HCT116 (cell line): Measurements from ENCODE around the gene XYLT2. TPM values are rescaled to one million over a fixed set of nuclear protein-coding genes. Genes with fewer than 3 reads are reported as not detected.

Source experiments
- ATAC-seq: fragments of 200-7000 bp; cut with Tn5 transposase; 2 replicates; pipeline ENCODE4 v1.9.1; 2020; ENCODE audit warnings: mild to moderate bottlenecking, moderate library complexity
- BruUV-seq: library from RNA; stranded (reverse); fragments of 400-500 nt; replicated peaks from 2 replicates; lab custom pipeline; 2021; lab: Mats Ljungman, UMichigan
- CTCF ChIA-PET: fragments of 300-600 bp; sonication (Branson Sonifier 250); formaldehyde crosslinking; loops from one replicate; lab custom pipeline; 2021; ENCODE audit warnings: antibody characterized with exemption; lab: Charles Lee
- POLR2A ChIA-PET: fragments of 300-600, 350-600 bp; sonication (Branson Sonifier 250); formaldehyde crosslinking; loops from one replicate; lab custom pipeline; 2021; ENCODE audit warnings: antibody characterized with exemption; lab: Charles Lee
- RAD21 ChIA-PET, 2 experiments: fragments of 300-600 bp; sonication (Branson Sonifier 250); formaldehyde crosslinking; loops; one replicate each; lab custom pipeline; 2023; ENCODE audit warnings: low total read pairs in 2 of 2; ENCODE audit not compliant: uncharacterized antibody in 2 of 2, unreplicated experiment in 2 of 2, low non-redundant PET in 1 of 2; lab: Charles Lee
- DNase-seq: peaks from one replicate; pipeline ENCODE4 v3.0.0-alpha.2; 2010; ENCODE audit warnings: low read depth, low spot score
- H2AFZ ChIP-seq: fragments of 200-600 bp; shearing (Covaris generic), sonication (generic); 2 replicates; pipeline ENCODE4 v1.6.1; 2017; ENCODE audit warnings: low read depth, mixed run types, mixed read lengths, antibody characterized with exemption, low read length; ENCODE audit not compliant: poor library complexity, severe bottlenecking
- H3K27ac ChIP-seq: 2 replicates; pipeline ENCODE4 v1.5.1; 2012; ENCODE audit warnings: low read depth, low read length
- H3K27me3 ChIP-seq: fragments of 200-600 bp; sonication (generic); 2 replicates; pipeline ENCODE4 v1.6.1; 2016; ENCODE audit warnings: mixed run types, low read length, mixed read lengths; ENCODE audit not compliant: insufficient read depth
- H3K36me3 ChIP-seq, 2 experiments: fragments of 200-500 bp in 1 of 2; fragments of 200-600 bp in 1 of 2; sonication (Bioruptor generic) in 1 of 2; sonication (generic) in 1 of 2; 2 replicates each; pipeline versions ENCODE4 v1.5.1 to v1.6.1; 2014 to 2016; ENCODE audit warnings: low read length in 2 of 2, inconsistent platforms in 1 of 2, mixed read lengths in 1 of 2, mixed run types in 1 of 2; ENCODE audit not compliant: insufficient read depth in 2 of 2, control insufficient read depth in 1 of 2
- H3K4me1 ChIP-seq, 2 experiments: fragments of 200-600 bp in 1 of 2; sonication (generic) in 1 of 2; 2 replicates each; pipeline versions ENCODE4 v1.5.1 to v1.6.1; 2012 to 2017; ENCODE audit warnings: low read length in 2 of 2, inconsistent platforms in 1 of 2, mild to moderate bottlenecking in 1 of 2, mixed read lengths in 1 of 2, mixed run types in 1 of 2, moderate library complexity in 1 of 2; ENCODE audit not compliant: insufficient read depth in 2 of 2, control insufficient read depth in 1 of 2
- H3K4me2 ChIP-seq: fragments of 200-600 bp; sonication (generic); 2 replicates; pipeline ENCODE4 v1.6.1; 2017; ENCODE audit warnings: mixed run types, low read length, mixed read lengths
- H3K4me3 ChIP-seq, 2 experiments: fragments of 200-600 bp in 1 of 2; sonication (generic) in 1 of 2; replicated peaks in 1 of 2; 2 replicates each; pipeline ENCODE4 v1.5.1; 2011 to 2016; ENCODE audit warnings: low read length in 2 of 2, control low read depth in 1 of 2, low read depth in 1 of 2, mild to moderate bottlenecking in 1 of 2, mixed read lengths in 1 of 2, mixed run types in 1 of 2
- H3K79me2 ChIP-seq: fragments of 200-600 bp; sonication (generic); 2 replicates; pipeline ENCODE4 v1.6.1; 2017; ENCODE audit warnings: mild to moderate bottlenecking, mixed run types, low read length, moderate library complexity, mixed read lengths; ENCODE audit not compliant: insufficient read depth
- H3K9ac ChIP-seq: fragments of 200-600 bp; sonication (generic); 2 replicates; pipeline ENCODE4 v1.6.1; 2016; ENCODE audit warnings: low read length, mixed read lengths
- H3K9me2 ChIP-seq: fragments of 200-600 bp; sonication (generic), shearing (Covaris generic); 2 replicates; pipeline ENCODE4 v1.6.1; 2017; ENCODE audit warnings: mixed run types, mild to moderate bottlenecking, moderate library complexity; ENCODE audit not compliant: insufficient read depth
- H3K9me3 ChIP-seq, 2 experiments: fragments of 200-500 bp in 1 of 2; fragments of 200-600 bp in 1 of 2; sonication (Bioruptor generic) in 1 of 2; sonication (generic) in 1 of 2; 2 replicates each; pipeline ENCODE4 v1.6.1; 2014 to 2017; ENCODE audit warnings: low read length in 2 of 2, mixed read lengths in 2 of 2, inconsistent platforms in 1 of 2, low read depth in 1 of 2, mild to moderate bottlenecking in 1 of 2, mixed run types in 1 of 2, moderate library complexity in 1 of 2; ENCODE audit not compliant: control insufficient read depth in 1 of 2, insufficient read depth in 1 of 2
- H4K20me1 ChIP-seq: fragments of 200-600 bp; sonication (generic), shearing (Covaris generic); 2 replicates; pipeline ENCODE4 v1.6.1; 2017; ENCODE audit warnings: mixed run types, mild to moderate bottlenecking, moderate library complexity; ENCODE audit not compliant: insufficient read depth
- CBX3 ChIP-seq: IDR thresholded peaks from 2 replicates; pipeline ENCODE4 v1.6.1; 2012; ENCODE audit warnings: low read depth
- CEBPB ChIP-seq: IDR thresholded peaks from 2 replicates; pipeline ENCODE4 v1.6.1; 2012; ENCODE audit warnings: low read depth
- EGR1 ChIP-seq: IDR thresholded peaks from 2 replicates; pipeline ENCODE4 v1.6.1; 2012; ENCODE audit warnings: low read depth
- ELF1 ChIP-seq: IDR thresholded peaks from 2 replicates; pipeline ENCODE4 v1.6.1; 2012; ENCODE audit warnings: low read depth, borderline replicate concordance
- EZH2 ChIP-seq: fragments of 200-600 bp; sonication (generic); IDR thresholded peaks from 2 replicates; pipeline ENCODE4 v1.6.1; 2017; ENCODE audit warnings: antibody characterized with exemption, mixed run types
- JUND ChIP-seq: IDR thresholded peaks from 2 replicates; pipeline ENCODE4 v1.6.1; 2012
- RAD21 ChIP-seq: IDR thresholded peaks from 2 replicates; pipeline ENCODE4 v1.6.1; 2012; ENCODE audit warnings: low read depth, mild to moderate bottlenecking
- REST ChIP-seq: IDR thresholded peaks from 2 replicates; pipeline ENCODE4 v1.6.1; 2012; ENCODE audit warnings: low read depth
- SRF ChIP-seq: IDR thresholded peaks from 2 replicates; pipeline ENCODE4 v1.6.1; 2012; ENCODE audit warnings: low read depth
- TCF7L2 ChIP-seq: IDR thresholded peaks from 2 replicates; pipeline ENCODE4 v1.7.0; 2011; ENCODE audit warnings: borderline replicate concordance, inconsistent platforms; ENCODE audit not compliant: insufficient read depth, insufficient read length; ENCODE audit errors: extremely low read depth
- YY1 ChIP-seq: IDR thresholded peaks from 2 replicates; pipeline ENCODE4 v1.6.1; 2011; ENCODE audit warnings: low read length, low read depth, moderate library complexity, mild to moderate bottlenecking; ENCODE audit not compliant: insufficient replicate concordance; ENCODE audit errors: extremely low read depth
- ZBTB33 ChIP-seq: IDR thresholded peaks from 2 replicates; pipeline ENCODE4 v1.6.1; 2011; ENCODE audit warnings: mild to moderate bottlenecking, low read length, moderate library complexity; ENCODE audit not compliant: insufficient replicate concordance; ENCODE audit errors: extremely low read depth
- ZNF274 ChIP-seq: fragments of 200-500 bp; sonication (Bioruptor generic); IDR thresholded peaks from 2 replicates; pipeline ENCODE4 v1.6.1; 2014; ENCODE audit warnings: mild to moderate bottlenecking, low read depth, low read length, inconsistent platforms
- intact Hi-C: fragments of 100-400 bp; cut with micrococcal nuclease; formaldehyde crosslinking; loops from 2 replicates; pipeline ENCODE4 v1.10.0; 2022
- total RNA-seq: library from RNA; stranded (reverse); gene quantifications from one replicate; pipeline ENCODE4 v1.2.1, GENCODE V29; 2021; ENCODE audit not compliant: unreplicated experiment

XYLT2 gene
- total RNA-seq, 1 experiment from 2014 or later = 37.5 TPM

GRCh38 chr17:50308666-50309065, 37.3 kb upstream of the XYLT2 start:
- TF ChIP-seq ZBTB33 = no peak
- no peak for TF ChIP-seq YY1
- no peak for TF ChIP-seq TCF7L2
- no peak for TF ChIP-seq JUND
- no peak for TF ChIP-seq CEBPB
- TF ChIP-seq SRF = no peak
- TF ChIP-seq ELF1 = no peak
- no peak for TF ChIP-seq EZH2
- no peak for TF ChIP-seq CBX3
- TF ChIP-seq RAD21 = no peak
- TF ChIP-seq EGR1 = no peak
- TF ChIP-seq ZNF274 = no peak
- no peak for TF ChIP-seq REST
- POLR2A ChIA-PET = no interaction called here
- intact Hi-C loops = no loop called here

More at GRCh38 chr17:50308666-50309065, 37.3 kb upstream of the XYLT2 start:
- BruUV-seq = no TSS peak
- Histone ChIP-seq H3K4me2 (no peak overlapping the region), H3K9ac (no peak overlapping the region), H3K27ac (no peak overlapping the region), H3K4me3 (no peak overlapping the region), H3K9me3 (no peaks in the 10 kb centered on the region), H3K36me3 (no peaks in the 10 kb centered on the region), H3K9me2 (no peaks in the 10 kb centered on the region), H3K79me2 (no peaks in the 10 kb centered on the region), H2AFZ (no peak overlapping the region), H3K4me1 (no peaks in the 10 kb centered on the region), H4K20me1 (no peaks in the 10 kb centered on the region), H3K27me3 (no peaks in the 10 kb centered on the region; the same call in 1 of the 2 replicates)
- CTCF ChIA-PET = interaction anchor here (1.3 to 1.8 kb wide), 3 partner anchors 8 to 12 kb away, joined by 3 to 6 read pairs (median 5); no protein-coding TSS in a partner anchor
- no peak for DNase-seq
- RAD21 ChIA-PET = no interaction called here
- no peak for ATAC-seq
